ENCODE results near the gene BCL7B.
"Not testable (repeated sequence)": the region's sequence is repeated elsewhere in the genome, so short reads cannot be mapped to it uniquely, and the experiment has no call there.

BCL7B gene

GRCh38 chr7:73532224-73532623 is 25.3 kb downstream of the BCL7B start:
- Histone ChIP-seq H3K9ac (ENCODE audit: low read depth, low read length) (no peak overlapping the region), H3K9me3 (ENCODE audit: insufficient read depth, low read depth, low read length) (no peaks in the 10 kb centered on the region), H3K4me1 (ENCODE audit: insufficient read depth, low read length) (no peaks in the 10 kb centered on the region), H3K27ac (ENCODE audit: low read depth, low read length) (no peak overlapping the region), H3K27me3 (ENCODE audit: insufficient read depth, low read length) (no peaks in the 10 kb centered on the region), H3K4me3 (ENCODE audit: low read length) (no peak overlapping the region), H3K36me3 (ENCODE audit: insufficient read depth, low read length) (peaks cover 17% of the 10 kb centered on the region)
- WGBS = 92% methylated on average over 6 of the region's 6 CpGs

DNA sequence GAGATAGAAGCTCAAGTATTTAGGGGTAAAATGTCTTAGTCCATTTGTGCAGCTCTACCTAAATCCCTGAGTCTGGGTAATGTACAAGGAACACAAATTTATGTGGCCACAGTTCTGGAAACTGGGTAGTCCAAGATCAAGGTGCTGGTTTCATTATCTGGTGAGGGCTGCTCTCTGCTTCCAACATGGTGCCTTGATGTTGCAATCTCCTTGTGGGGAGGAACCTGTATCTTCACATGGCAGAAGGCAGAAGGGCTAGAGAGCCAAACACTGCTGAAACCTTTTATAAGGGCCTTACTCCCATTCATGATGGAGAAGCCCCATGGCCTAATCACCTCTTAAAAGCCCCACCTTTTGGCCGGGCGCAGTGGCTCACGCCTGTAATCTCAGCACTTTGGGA is 26.7 kb downstream of the BCL7B start:
- Histone ChIP-seq H3K4me1 (ENCODE audit: insufficient read depth, low read length) (no peaks in the 10 kb centered on the region), H3K4me3 (ENCODE audit: low read length) (no peak overlapping the region), H3K36me3 (ENCODE audit: insufficient read depth, low read length) (peaks cover 3% of the 10 kb centered on the region; the same call in 1 of the 2 replicates), H3K9ac (ENCODE audit: low read depth, low read length) (no peak overlapping the region), H3K9me3 (ENCODE audit: insufficient read depth, low read depth, low read length) (no peaks in the 10 kb centered on the region), H3K27ac (ENCODE audit: low read depth, low read length) (no peak overlapping the region), H3K27me3 (ENCODE audit: insufficient read depth, low read length) (no peaks in the 10 kb centered on the region)
- 96% methylated on average over 3 of the region's 3 CpGs for WGBS

GRCh38 chr7:73526896-73527821 is 30.3 kb downstream of the BCL7B start:
- H3K9ac ChIP-seq (ENCODE audit: low read depth, low read length) = no peak overlapping the region
- 90% methylated on average over 8 of the region's 8 CpGs for WGBS
- H3K27me3 ChIP-seq (ENCODE audit: insufficient read depth, low read length) = no peaks in the 10 kb centered on the region
- H3K9me3 ChIP-seq (ENCODE audit: insufficient read depth, low read depth, low read length) = no peaks in the 10 kb centered on the region
- no peaks in the 10 kb centered on the region for H3K4me1 ChIP-seq (ENCODE audit: insufficient read depth, low read length)
- H3K27ac ChIP-seq (ENCODE audit: low read depth, low read length) = no peak overlapping the region
- H3K36me3 ChIP-seq (ENCODE audit: insufficient read depth, low read length) = no peaks in the 10 kb centered on the region
- no peak overlapping the region for H3K4me3 ChIP-seq (ENCODE audit: low read length)

DNA sequence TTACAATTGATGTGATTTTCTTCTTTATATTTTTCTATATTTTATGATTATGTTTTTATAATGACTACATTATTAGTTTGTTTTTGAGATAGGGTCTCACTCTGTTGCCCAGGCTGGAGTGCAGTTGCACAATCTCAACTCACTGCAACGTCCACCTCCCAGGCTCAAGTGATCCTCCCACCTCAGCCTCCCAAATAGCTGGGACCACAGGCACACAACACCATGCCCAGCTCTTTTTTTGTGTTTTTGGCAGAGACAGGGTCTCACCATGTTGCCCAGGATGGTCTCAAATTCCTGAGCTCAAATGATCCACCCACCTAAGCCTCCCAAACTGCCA is 31.4 kb downstream of the BCL7B start:
- H3K27ac ChIP-seq (ENCODE audit: low read depth, low read length); H3K9me3 ChIP-seq (ENCODE audit: insufficient read depth, low read depth, low read length); H3K36me3 ChIP-seq (ENCODE audit: insufficient read depth, low read length); H3K9ac ChIP-seq (ENCODE audit: low read depth, low read length); H3K4me3 ChIP-seq (ENCODE audit: low read length); H3K4me1 ChIP-seq (ENCODE audit: insufficient read depth, low read length); H3K27me3 ChIP-seq (ENCODE audit: insufficient read depth, low read length): not testable (repeated sequence)
- 91% methylated on average over 1 of the region's 1 CpG for WGBS

- peak within 1 kb of the TSS; percentile 88 for H3K9ac ChIP-seq (ENCODE audit: low read depth, low read length)
- no peaks in the 10 kb centered on the region for H3K27me3 ChIP-seq (ENCODE audit: insufficient read depth, low read length)
- H3K27ac ChIP-seq (ENCODE audit: low read depth, low read length) = peak within 1 kb of the TSS; percentile 98
- H3K4me3 ChIP-seq (ENCODE audit: low read length) = peak within 1 kb of the TSS; percentile 70
- H3K4me1 ChIP-seq (ENCODE audit: insufficient read depth, low read length) = peaks cover 12% of the 10 kb centered on the region; the same call in 1 of the 2 replicates
- H3K36me3 ChIP-seq (ENCODE audit: insufficient read depth, low read length) = peaks cover 27% of the 10 kb centered on the region
- under 1% methylated on average over 70 of the region's 71 CpGs for WGBS
- no peaks in the 10 kb centered on the region for H3K9me3 ChIP-seq (ENCODE audit: insufficient read depth, low read depth, low read length)
Measured at GRCh38 chr7:73522105-73522872, 35.2 kb downstream of the BCL7B start, which contains the start of gene BAZ1B. Gene BAZ1B (minus strand): TSS chr7:73522293. CDS start chr7:73521933, 360 bp downstream.

- no peaks in the 10 kb centered on the region for H3K9me3 ChIP-seq (ENCODE audit: insufficient read depth, low read depth, low read length)
- peaks cover 33% of the 10 kb centered on the region for H3K36me3 ChIP-seq (ENCODE audit: insufficient read depth, low read length)
- H3K9ac ChIP-seq (ENCODE audit: low read depth, low read length) = peak overlapping the region; percentile 88
- H3K4me1 ChIP-seq (ENCODE audit: insufficient read depth, low read length) = peaks cover 12% of the 10 kb centered on the region; the same call in 1 of the 2 replicates
- no peaks in the 10 kb centered on the region for H3K27me3 ChIP-seq (ENCODE audit: insufficient read depth, low read length)
- WGBS = under 1% methylated on average over 61 of the region's 62 CpGs
- peak overlapping the region; percentile 70 for H3K4me3 ChIP-seq (ENCODE audit: low read length)
- peak overlapping the region; percentile 98 for H3K27ac ChIP-seq (ENCODE audit: low read depth, low read length)
Measured at GRCh38 chr7:73521636-73522104, 35.8 kb downstream of the BCL7B start.

- Histone ChIP-seq H3K4me1 (ENCODE audit: insufficient read depth, low read length) (peaks cover 12% of the 10 kb centered on the region; the same call in 1 of the 2 replicates), H3K4me3 (ENCODE audit: low read length) (peak overlapping the region; percentile 70), H3K36me3 (ENCODE audit: insufficient read depth, low read length) (peaks cover 40% of the 10 kb centered on the region), H3K27ac (ENCODE audit: low read depth, low read length) (peak overlapping the region; percentile 98), H3K27me3 (ENCODE audit: insufficient read depth, low read length) (no peaks in the 10 kb centered on the region), H3K9ac (ENCODE audit: low read depth, low read length) (peak overlapping the region; percentile 88), H3K9me3 (ENCODE audit: insufficient read depth, low read depth, low read length) (no peaks in the 10 kb centered on the region)
- 2% methylated on average over 34 of the region's 36 CpGs for WGBS
Measured at GRCh38 chr7:73520673-73521635, 36.5 kb downstream of the BCL7B start.

DNA sequence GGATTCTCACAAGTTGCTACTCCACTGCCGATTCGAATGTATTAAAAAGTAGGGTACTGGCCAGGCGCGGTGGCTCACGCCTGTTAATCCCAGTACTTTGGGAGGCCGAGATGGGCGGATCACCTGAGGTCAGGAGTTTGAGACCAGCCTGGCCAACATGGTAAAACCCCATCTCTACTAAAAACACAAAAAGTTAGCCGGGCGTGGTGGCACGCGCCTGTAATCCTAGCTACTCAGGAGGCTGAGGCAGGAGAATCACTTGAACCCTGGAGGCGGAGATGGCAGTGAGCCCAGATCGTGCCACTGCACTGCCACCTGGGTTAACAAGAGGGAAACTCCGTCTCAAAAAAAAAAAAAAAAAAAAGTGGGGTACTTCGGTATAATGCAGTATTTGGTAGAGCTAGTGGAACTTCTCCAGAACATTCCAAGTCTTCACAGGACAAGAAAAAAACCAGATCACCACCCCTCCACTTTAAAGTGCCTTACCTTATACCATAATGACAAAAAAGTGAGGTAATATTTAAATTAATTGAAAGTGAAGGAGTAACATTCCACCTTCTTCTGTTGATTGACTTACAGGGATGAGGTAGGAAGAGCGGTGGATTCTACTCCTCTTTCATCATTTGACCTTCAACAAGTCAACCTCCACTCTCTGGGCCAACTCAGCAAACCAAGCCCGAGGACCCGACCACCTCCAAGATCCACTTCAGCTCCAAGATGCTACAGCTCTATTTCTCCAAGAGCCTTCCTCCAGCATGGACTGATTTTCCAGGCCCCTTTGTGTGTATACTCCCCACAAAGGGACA is 37.4 kb downstream of the BCL7B start:
- Histone ChIP-seq H3K4me3 (ENCODE audit: low read length) (peak overlapping the region; percentile 70), H3K9ac (ENCODE audit: low read depth, low read length) (peak overlapping the region; percentile 88), H3K27ac (ENCODE audit: low read depth, low read length) (no peak overlapping the region), H3K9me3 (ENCODE audit: insufficient read depth, low read depth, low read length) (no peaks in the 10 kb centered on the region), H3K4me1 (ENCODE audit: insufficient read depth, low read length) (peaks cover 12% of the 10 kb centered on the region; the same call in 1 of the 2 replicates), H3K27me3 (ENCODE audit: insufficient read depth, low read length) (no peaks in the 10 kb centered on the region), H3K36me3 (ENCODE audit: insufficient read depth, low read length) (peaks cover 49% of the 10 kb centered on the region)
- WGBS = 77% methylated on average over 17 of the region's 18 CpGs

GRCh38 chr7:73518470-73518869 is 39.0 kb downstream of the BCL7B start:
- no peak overlapping the region for H3K9ac ChIP-seq (ENCODE audit: low read depth, low read length)
- peaks cover 12% of the 10 kb centered on the region; the same call in 1 of the 2 replicates for H3K4me1 ChIP-seq (ENCODE audit: insufficient read depth, low read length)
- H3K9me3 ChIP-seq (ENCODE audit: insufficient read depth, low read depth, low read length) = no peaks in the 10 kb centered on the region
- no peak overlapping the region for H3K27ac ChIP-seq (ENCODE audit: low read depth, low read length)
- H3K27me3 ChIP-seq (ENCODE audit: insufficient read depth, low read length) = no peaks in the 10 kb centered on the region
- H3K36me3 ChIP-seq (ENCODE audit: insufficient read depth, low read length) = peaks cover 64% of the 10 kb centered on the region
- H3K4me3 ChIP-seq (ENCODE audit: low read length) = peak overlapping the region; percentile 18; the same call in 1 of the 2 replicates
- 95% methylated on average over 5 of the region's 5 CpGs for WGBS

Measured in HUES64 (cell line).